Colonic mucosa (tissue), 4 donors: ENCODE measurements around the gene RAPGEF1. TPM values are rescaled to one million over a fixed set of nuclear protein-coding genes. Genes with fewer than 3 reads are reported as not detected.

Experiments
- DNase-seq: peaks from one replicate; pipeline ENCODE4 v3.0.0-alpha.2; 2020
- H3K27ac ChIP-seq: fragments of 200-600 bp; one replicate; pipeline ENCODE4 v1.8.0; 2021
- H3K27me3 ChIP-seq: fragments of 200-600 bp; one replicate; pipeline ENCODE4 v1.8.0; 2021
- H3K36me3 ChIP-seq: fragments of 200-600 bp; one replicate; pipeline ENCODE4 v1.8.0; 2021
- H3K4me1 ChIP-seq: fragments of 200-600 bp; one replicate; pipeline ENCODE4 v1.8.0; 2021; ENCODE audit warnings: mild to moderate bottlenecking
- H3K4me3 ChIP-seq: fragments of 200-600 bp; one replicate; pipeline ENCODE4 v1.8.0; 2021
- H3K9ac ChIP-seq, 2 donors: one replicate each; pipeline ENCODE4 v1.7.0; 2013; ENCODE audit warnings: control low read depth in 2 of 2, low read depth in 2 of 2, low read length in 2 of 2
- H3K9me3 ChIP-seq: fragments of 200-600 bp; one replicate; pipeline ENCODE4 v1.8.0; 2021
- intact Hi-C: fragments of 100-400 bp; cut with DNase I; formaldehyde crosslinking; loops from one replicate; pipeline ENCODE4 v1.14.1; 2022
- total RNA-seq, 2 donors: library from RNA; stranded (reverse); fragmentation: NEBNext Ultra II Directional in 1 of 2; extraction: Animal tissue kit (Norgen Biotek cat#: 25700) in 1 of 2; gene quantifications; one replicate each; pipeline ENCODE4 v1.2.1, GENCODE V29; 2021
- TF ChIP-seq, protein P1 (sequence below): fragments of 200-600 bp; IDR thresholded peaks from one replicate; pipeline ENCODE4 v1.8.0; 2022; ENCODE audit warnings: antibody characterized with exemption, mild to moderate bottlenecking
- donor health status: healthy.
- donor health status: DM: no; HTN: no; CAD: no.
- donor health status: DM: no; HTN: no; CAD: no.

RAPGEF1 gene
- total RNA-seq, 2 donors from 2014 or later = 47.2 to 58.6 TPM

DNA sequence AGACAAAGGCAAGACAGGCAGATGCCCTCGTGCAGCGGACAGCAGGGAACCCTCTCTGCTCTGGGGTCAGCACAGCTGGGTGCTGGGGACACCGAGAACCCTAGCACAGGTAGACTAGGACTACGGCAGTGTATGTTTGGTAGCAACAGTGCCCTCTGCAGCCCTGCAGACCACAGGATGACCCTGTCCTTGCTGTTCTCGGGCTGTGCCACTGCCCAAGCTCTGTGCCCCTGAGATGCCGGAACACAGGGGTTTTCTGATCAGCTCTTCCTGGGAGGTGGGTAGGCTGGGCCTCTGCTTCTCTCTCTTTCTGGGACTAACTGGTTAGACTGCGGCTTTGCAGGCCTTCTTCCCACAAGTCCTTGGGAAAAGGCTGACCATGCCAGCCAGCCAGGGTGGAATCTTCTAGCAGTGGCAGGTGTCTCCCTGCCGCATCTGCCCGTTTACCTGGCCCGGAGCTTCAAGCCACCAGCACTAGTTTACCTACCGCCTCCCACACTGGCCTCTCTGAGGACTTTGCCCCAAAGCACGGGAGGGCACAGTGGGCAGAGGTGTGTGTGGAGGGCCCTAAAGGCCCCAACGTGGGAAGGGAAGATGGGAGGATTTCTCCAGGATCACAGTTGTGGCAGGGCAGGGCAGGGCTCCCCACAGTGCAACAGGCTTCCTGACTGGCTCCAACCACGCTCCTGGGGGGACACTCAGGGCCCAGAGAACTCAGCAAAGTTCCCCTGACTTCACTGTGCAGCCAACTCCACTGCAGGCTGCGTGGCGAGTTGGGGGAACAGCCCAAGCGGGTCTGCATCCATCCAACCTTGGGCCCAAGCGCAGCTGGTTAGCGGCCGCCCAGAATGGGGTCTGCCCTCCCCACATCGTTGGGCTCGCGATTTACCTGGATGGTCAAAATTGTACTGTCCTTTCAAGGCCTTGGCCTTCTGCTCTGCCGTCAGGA lies 210.0 kb downstream of the RAPGEF1 start:
- Histone ChIP-seq H3K9ac (peak overlapping the region; percentile 80 to 93), H3K4me1 (peaks cover 10% of the 10 kb centered on the region), H3K9me3 (no peaks in the 10 kb centered on the region), H3K27me3 (no peaks in the 10 kb centered on the region), H3K27ac (no peak overlapping the region), H3K36me3 (peaks cover 5% of the 10 kb centered on the region), H3K4me3 (peak overlapping the region; percentile 100)
- DNase-seq = peak; percentile 29
- intact Hi-C loops = no loop called here
- TF ChIP-seq, protein P1, sequence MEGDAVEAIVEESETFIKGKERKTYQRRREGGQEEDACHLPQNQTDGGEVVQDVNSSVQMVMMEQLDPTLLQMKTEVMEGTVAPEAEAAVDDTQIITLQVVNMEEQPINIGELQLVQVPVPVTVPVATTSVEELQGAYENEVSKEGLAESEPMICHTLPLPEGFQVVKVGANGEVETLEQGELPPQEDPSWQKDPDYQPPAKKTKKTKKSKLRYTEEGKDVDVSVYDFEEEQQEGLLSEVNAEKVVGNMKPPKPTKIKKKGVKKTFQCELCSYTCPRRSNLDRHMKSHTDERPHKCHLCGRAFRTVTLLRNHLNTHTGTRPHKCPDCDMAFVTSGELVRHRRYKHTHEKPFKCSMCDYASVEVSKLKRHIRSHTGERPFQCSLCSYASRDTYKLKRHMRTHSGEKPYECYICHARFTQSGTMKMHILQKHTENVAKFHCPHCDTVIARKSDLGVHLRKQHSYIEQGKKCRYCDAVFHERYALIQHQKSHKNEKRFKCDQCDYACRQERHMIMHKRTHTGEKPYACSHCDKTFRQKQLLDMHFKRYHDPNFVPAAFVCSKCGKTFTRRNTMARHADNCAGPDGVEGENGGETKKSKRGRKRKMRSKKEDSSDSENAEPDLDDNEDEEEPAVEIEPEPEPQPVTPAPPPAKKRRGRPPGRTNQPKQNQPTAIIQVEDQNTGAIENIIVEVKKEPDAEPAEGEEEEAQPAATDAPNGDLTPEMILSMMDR = no peak

DNA sequence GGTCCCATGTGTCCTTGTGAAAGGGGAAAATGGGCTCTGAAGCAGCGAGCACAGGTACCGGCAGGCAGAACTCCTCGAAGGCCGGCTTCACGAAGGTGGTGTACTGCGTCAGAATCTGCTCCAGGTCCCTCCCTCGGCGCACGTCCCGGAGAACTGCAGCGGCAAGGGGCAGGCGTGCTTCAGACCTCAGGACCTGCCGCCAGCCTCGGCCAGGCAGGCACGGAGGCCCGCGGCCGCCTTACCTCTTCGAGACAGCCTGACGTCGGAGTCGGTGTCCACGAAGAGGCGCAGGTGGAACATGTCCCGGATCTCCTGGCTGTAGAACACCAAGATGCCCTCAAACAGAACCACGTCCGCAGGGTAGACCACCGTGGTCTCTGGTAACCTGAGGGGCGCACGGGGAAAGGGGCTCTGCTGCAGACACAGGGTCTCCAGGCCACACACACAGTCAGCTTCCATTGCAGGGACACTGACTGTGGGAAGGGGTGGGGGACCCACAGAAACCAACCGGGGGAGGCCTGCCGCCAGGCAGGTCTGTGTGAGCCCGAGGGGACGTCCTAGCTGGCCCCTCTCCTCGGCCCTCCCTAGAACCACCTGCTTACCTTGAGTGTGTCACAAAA lies 210.9 kb downstream of the RAPGEF1 start:
- Histone ChIP-seq H3K4me1 (peaks cover 10% of the 10 kb centered on the region), H3K9me3 (no peaks in the 10 kb centered on the region), H3K27me3 (no peaks in the 10 kb centered on the region), H3K9ac (no peak overlapping the region), H3K4me3 (no peak overlapping the region), H3K36me3 (peaks cover 5% of the 10 kb centered on the region), H3K27ac (no peak overlapping the region)
- intact Hi-C loops = no loop called here
- no peak for DNase-seq
- TF ChIP-seq, protein P1 = no peak

DNA sequence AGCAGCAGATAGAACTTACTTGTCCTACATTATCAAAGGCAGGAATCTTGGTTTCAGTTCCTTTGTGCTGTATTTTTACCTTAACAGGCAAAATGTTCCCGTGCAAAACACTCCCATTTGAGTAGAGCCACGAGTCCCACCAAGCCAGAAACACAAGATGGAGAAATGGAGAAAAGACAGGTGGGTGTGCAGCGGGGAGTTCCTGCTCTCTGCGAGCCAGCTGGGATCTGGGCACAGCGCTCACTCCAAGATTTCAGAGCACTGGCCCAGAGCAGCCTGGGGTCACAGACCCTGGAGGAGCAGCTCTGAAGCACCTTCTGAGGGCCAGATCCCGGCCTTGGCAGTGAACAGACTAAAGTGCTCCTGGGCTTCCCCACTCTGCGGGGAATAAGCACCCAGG lies 211.7 kb downstream of the RAPGEF1 start:
- H3K27ac ChIP-seq = no peak overlapping the region
- H3K27me3 ChIP-seq = no peaks in the 10 kb centered on the region
- no peak overlapping the region for H3K4me3 ChIP-seq
- TF ChIP-seq, protein P1 = no peak
- intact Hi-C loops = no loop called here
- H3K36me3 ChIP-seq = peaks cover 5% of the 10 kb centered on the region
- no peak for DNase-seq
- no peak overlapping the region for H3K9ac ChIP-seq
- no peaks in the 10 kb centered on the region for H3K9me3 ChIP-seq
- H3K4me1 ChIP-seq = peaks cover 10% of the 10 kb centered on the region

Other genes starting within 250 kb of the RAPGEF1 start
- 10 to 100 TPM; 24.0 to 28.8 TPM for gene POMT1, start 237.2 kb downstream of the RAPGEF1 start, total RNA-seq
- gene UCK1, start 208.8 kb downstream of the RAPGEF1 start, total RNA-seq = 10 to 100 TPM; 20.2 to 29.3 TPM
- gene PRRT1B, start 194.6 kb downstream of the RAPGEF1 start, total RNA-seq = 1 to 10 TPM; 2.0 to 4.5 TPM